ENCODE results near the gene ZNF43.

GRCh38 chr19:21786936-21787335 lies 49.0 kb downstream of the ZNF43 start:
- TF ChIP-seq POLR2AphosphoS5 (IDR thresholded peaks at IDR 0.05; ENCODE audit: low read depth, low read length): no peak
- TF ChIP-seq SPI1 (IDR thresholded peaks at IDR 0.05; ENCODE audit: low read depth, low read length): no peak
- TF ChIP-seq POLR2A (IDR thresholded peaks at IDR 0.05; ENCODE audit: low read depth, low read length): no peak
- no peak for TF ChIP-seq TAF1 (IDR thresholded peaks at IDR 0.05; ENCODE audit: low read depth, low read length)
- TF ChIP-seq POU2F2 (IDR thresholded peaks at IDR 0.05; ENCODE audit: low read depth, low read length): no peak
